ENCODE measurements around the gene RTF1. TPM values are rescaled to one million over a fixed set of nuclear protein-coding genes. Genes with fewer than 3 reads are reported as not detected.

RTF1 gene
- polyA plus RNA-seq, 1 experiment: 40.8 TPM

DNA sequence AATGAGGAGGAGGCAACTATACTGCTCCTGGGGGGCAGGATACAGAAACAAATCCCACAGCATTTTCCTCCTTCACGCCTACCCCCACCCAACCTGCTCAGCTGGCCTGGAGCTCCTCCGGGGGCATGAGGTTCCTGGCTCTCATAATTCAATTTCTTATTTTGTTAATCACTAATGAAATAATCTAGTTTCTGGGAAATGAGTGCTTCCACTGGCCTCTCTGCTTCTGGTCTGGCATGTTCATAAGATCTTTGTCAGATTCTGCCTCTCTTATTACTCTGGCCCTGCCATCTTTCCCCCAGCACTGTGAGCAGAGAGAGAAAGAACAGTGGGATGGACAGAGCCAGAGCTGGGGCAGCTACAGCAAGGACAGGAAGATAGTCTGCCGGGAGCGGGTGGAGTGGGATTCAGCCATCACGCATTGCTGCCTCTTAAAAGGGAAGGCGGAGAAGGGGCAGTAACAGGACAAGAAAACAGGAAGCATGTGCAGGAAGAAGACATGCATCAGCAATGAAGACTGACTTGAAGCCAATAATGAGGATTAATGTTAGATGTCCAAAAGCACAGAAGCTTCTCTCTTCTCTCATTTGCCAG lies 113.6 kb downstream of the RTF1 start:
- Histone ChIP-seq H3K9me3 (ENCODE audit: control insufficient read depth, insufficient read depth, low read length) (no peaks in the 10 kb centered on the region), H3K27ac (ENCODE audit: low read depth, low read length) (no peak overlapping the region), H3K27me3 (ENCODE audit: control insufficient read depth, insufficient read depth, low read length) (no peaks in the 10 kb centered on the region), H3K4me3 (ENCODE audit: low read depth, low read length) (no peak overlapping the region)
- POLR2A ChIA-PET: interaction anchor here (1.8 kb wide), 1 partner anchor 14 kb away, joined by 6 read pairs; the partner anchor contains the start of gene RPAP1
- CTCF ChIA-PET: no interaction called here
- TF ChIP-seq, protein P1, sequence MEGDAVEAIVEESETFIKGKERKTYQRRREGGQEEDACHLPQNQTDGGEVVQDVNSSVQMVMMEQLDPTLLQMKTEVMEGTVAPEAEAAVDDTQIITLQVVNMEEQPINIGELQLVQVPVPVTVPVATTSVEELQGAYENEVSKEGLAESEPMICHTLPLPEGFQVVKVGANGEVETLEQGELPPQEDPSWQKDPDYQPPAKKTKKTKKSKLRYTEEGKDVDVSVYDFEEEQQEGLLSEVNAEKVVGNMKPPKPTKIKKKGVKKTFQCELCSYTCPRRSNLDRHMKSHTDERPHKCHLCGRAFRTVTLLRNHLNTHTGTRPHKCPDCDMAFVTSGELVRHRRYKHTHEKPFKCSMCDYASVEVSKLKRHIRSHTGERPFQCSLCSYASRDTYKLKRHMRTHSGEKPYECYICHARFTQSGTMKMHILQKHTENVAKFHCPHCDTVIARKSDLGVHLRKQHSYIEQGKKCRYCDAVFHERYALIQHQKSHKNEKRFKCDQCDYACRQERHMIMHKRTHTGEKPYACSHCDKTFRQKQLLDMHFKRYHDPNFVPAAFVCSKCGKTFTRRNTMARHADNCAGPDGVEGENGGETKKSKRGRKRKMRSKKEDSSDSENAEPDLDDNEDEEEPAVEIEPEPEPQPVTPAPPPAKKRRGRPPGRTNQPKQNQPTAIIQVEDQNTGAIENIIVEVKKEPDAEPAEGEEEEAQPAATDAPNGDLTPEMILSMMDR (IDR thresholded peaks at IDR 0.05; ENCODE audit: low read depth, low read length): no peak
- no peak for DNase-seq (ENCODE audit: low read depth, low spot score)

Small RNA genes within 50 kb of the gene (small RNA-seq; reads per million reads assigned to genes)
- not detected for gene RNU6-1169P (ENCODE audit: insufficient read length, low read depth)

Other genes with a start within 250 kb of the RTF1 start
- not detected in 2 replicates for gene EXD1, start 186.3 kb upstream of the RTF1 start, polyA plus RNA-seq (2011; rRNA removed)
- 76.5 and 90.1 TPM in 2 replicates for gene CHP1, start 185.8 kb upstream of the RTF1 start, polyA plus RNA-seq (2011; rRNA removed)
- 2.9 and 3.9 TPM in 2 replicates for gene OIP5, start 84.5 kb upstream of the RTF1 start, polyA plus RNA-seq (2011; rRNA removed)
- 24.8 and 33.9 TPM in 2 replicates for gene NUSAP1, start 84.2 kb upstream of the RTF1 start, polyA plus RNA-seq (2011; rRNA removed)
- gene NDUFAF1, start 14.6 kb upstream of the RTF1 start, polyA plus RNA-seq (2011; rRNA removed): 24.4 and 34.4 TPM in 2 replicates
- 0.92 and 1.5 TPM in 2 replicates for gene ITPKA, start 76.8 kb downstream of the RTF1 start, polyA plus RNA-seq (2011; rRNA removed)
- gene LTK, start 96.7 kb downstream of the RTF1 start, polyA plus RNA-seq (2011; rRNA removed): 0.09 and 0.20 TPM in 2 replicates
- 9.5 and 12.9 TPM in 2 replicates for gene RPAP1, start 127.2 kb downstream of the RTF1 start, polyA plus RNA-seq (2011; rRNA removed)
- 21.0 and 21.7 TPM in 2 replicates for gene TYRO3, start 142.1 kb downstream of the RTF1 start, polyA plus RNA-seq (2011; rRNA removed)
- 8.5 and 9.7 TPM in 2 replicates for gene MGA, start 243.3 kb downstream of the RTF1 start, polyA plus RNA-seq (2011; rRNA removed)

All from AG04450 (cell line).